ENCODE results near the gene PCDHGC5. TPM values are rescaled to one million over a fixed set of nuclear protein-coding genes. Genes with fewer than 3 reads are reported as not detected.

PCDHGC5 gene
- total and polyA plus RNA-seq, 2 of the 8 experiments (the other 6 are each of a cell fraction or from before 2014, with no cell fraction given) = 0.41 to 1.1 TPM

DNA sequence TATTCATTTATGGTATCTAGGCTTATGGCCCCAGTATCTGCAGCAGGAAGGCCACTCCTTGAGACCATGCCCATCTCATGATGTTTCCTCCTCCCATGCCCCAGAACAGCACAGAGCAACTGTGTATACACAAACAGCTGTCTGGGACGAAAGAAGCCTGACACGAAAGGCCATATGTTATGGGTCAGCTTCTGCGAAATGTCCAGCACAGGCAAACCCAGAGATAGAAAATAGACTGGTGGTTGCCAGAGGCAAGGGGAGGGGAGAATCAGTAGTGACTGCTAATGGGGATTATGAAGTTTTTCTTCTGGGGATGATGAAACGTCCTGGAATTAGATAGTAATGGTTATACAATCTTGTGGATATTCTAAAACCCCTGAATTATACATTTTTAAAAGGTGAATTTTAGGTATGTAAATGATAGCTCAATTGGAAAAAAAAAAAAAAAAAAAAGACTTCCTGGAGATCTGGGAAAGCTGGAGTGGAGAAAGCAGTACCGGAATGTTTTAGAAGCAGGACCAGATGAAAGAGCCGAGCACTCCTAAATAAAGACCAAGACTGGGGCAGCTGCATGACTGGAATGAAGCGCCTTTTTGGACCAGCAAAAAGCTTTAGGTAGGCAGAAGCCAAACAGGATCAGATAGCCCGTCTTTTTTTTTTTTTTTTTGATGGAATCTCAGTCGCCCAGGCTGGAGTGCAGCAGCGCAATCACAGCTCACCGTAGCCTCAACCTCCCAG is 29.2 kb downstream of the PCDHGC5 start (continued):
- TF ChIP-seq, protein P1, sequence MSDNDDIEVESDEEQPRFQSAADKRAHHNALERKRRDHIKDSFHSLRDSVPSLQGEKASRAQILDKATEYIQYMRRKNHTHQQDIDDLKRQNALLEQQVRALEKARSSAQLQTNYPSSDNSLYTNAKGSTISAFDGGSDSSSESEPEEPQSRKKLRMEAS (IDR thresholded peaks at IDR 0.05) = no peak
- TF ChIP-seq, protein P2, sequence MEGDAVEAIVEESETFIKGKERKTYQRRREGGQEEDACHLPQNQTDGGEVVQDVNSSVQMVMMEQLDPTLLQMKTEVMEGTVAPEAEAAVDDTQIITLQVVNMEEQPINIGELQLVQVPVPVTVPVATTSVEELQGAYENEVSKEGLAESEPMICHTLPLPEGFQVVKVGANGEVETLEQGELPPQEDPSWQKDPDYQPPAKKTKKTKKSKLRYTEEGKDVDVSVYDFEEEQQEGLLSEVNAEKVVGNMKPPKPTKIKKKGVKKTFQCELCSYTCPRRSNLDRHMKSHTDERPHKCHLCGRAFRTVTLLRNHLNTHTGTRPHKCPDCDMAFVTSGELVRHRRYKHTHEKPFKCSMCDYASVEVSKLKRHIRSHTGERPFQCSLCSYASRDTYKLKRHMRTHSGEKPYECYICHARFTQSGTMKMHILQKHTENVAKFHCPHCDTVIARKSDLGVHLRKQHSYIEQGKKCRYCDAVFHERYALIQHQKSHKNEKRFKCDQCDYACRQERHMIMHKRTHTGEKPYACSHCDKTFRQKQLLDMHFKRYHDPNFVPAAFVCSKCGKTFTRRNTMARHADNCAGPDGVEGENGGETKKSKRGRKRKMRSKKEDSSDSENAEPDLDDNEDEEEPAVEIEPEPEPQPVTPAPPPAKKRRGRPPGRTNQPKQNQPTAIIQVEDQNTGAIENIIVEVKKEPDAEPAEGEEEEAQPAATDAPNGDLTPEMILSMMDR (IDR thresholded peaks at IDR 0.05; ENCODE audit: control extremely low read depth in 1 of 3, insufficient read depth in 1 of 3, low read depth in 1 of 3, low read length in 3 of 3) = no peak
- TF ChIP-seq SP4 (IDR thresholded peaks at IDR 0.05; ENCODE audit: low read length) (no peak), ASH2L (IDR thresholded peaks at IDR 0.05; ENCODE audit: low read length) (no peak), KDM4A (IDR thresholded peaks at IDR 0.05; ENCODE audit: low read depth, low read length, severe bottlenecking) (no peak), GTF2F1 (IDR thresholded peaks at IDR 0.05; ENCODE audit: borderline replicate concordance, low read depth, low read length) (no peak), KDM5A (IDR thresholded peaks at IDR 0.05; ENCODE audit: low read length) (no peak)

Data from H1 (cell line).